ENCODE data around the gene SLC35A5. TPM values are rescaled to one million over a fixed set of nuclear protein-coding genes. Genes with fewer than 3 reads are reported as not detected.

The SLC35A5 gene
- total and polyA plus RNA-seq, 9 of the 15 experiments (the other 6 are each of a cell fraction or from before 2014, with no cell fraction given), result 4.0 to 13.0 (median 9.7) TPM

GRCh38 chr3:112579232-112579631 is 17.4 kb downstream of the SLC35A5 start:
- ATAC-seq (no peak), DNase-seq (ENCODE audit: extremely low read depth in 1 of 4, low spot score in 3 of 4) (no peak), FAIRE-seq (no peak)
- WGBS (ENCODE audit: insufficient coverage, low coverage, missing lambda C conversion rate), result 50% methylated on average over 3 of the region's 3 CpGs
- no peak overlapping the region for H3K9ac ChIP-seq (ENCODE audit: insufficient read depth in 1 of 2, low read depth in 2 of 2, low read length in 2 of 2)
- no peak overlapping the region for H3K4me3 ChIP-seq
- CTCF ChIA-PET (ENCODE audit: low intra/inter-chr PET ratio), result no interaction called here
- no peaks in the 10 kb centered on the region for H4K20me1 ChIP-seq (replicated peaks; ENCODE audit: control insufficient read depth, insufficient read depth, low read length)
- peaks cover 12% of the 10 kb centered on the region; the same call in 1 of the 3 replicates for H3K36me3 ChIP-seq (ENCODE audit: control insufficient read depth, insufficient read depth, low read length)
- intact Hi-C loops (cut with micrococcal nuclease) (no loop called here), in situ Hi-C loops (cut with MboI) (loop anchor here (25.0 kb wide), 1 partner anchor 708 kb away; no protein-coding TSS in a partner anchor)
- H3K9me3 ChIP-seq (replicated peaks; ENCODE audit: control insufficient read depth, insufficient read depth, low read depth, low read length), result no peaks in the 10 kb centered on the region
- no peak overlapping the region for H3K27ac ChIP-seq (ENCODE audit: extremely low read depth, low read depth, low read length)
- H3K79me2 ChIP-seq (ENCODE audit: control insufficient read depth, insufficient read depth, low read length), result no peaks in the 10 kb centered on the region
- H3K9me1 ChIP-seq (ENCODE audit: control insufficient read depth, insufficient read depth, low read length), result no peaks in the 10 kb centered on the region
- POLR2A ChIA-PET, result interaction anchor here (0.6 to 1.3 kb wide), 2 partner anchors 10 to 1502 kb away, joined by 3 to 4 read pairs; no protein-coding TSS in a partner anchor
- TF ChIP-seq NFATC3 (IDR thresholded peaks at IDR 0.05) (no peak), E2F8 (IDR thresholded peaks at IDR 0.05; ENCODE audit: low read depth, partially characterized antibody) (no peak), ESRRA (IDR thresholded peaks at IDR 0.05; ENCODE audit: borderline replicate concordance, low read depth) (no peak), HMG20B (CRISPR knock-in tag; IDR thresholded peaks at IDR 0.05) (no peak)
- H3K27me3 ChIP-seq (ENCODE audit: control insufficient read depth in 2 of 2, insufficient read depth in 2 of 2, low read length in 2 of 2), result no peaks in the 10 kb centered on the region
- BruUV-seq (replicated peaks), result no TSS peak
- H2AFZ ChIP-seq (ENCODE audit: low read depth, low read length), result no peak overlapping the region
- H3K4me1 ChIP-seq (replicated peaks in 1 of 2; ENCODE audit: control insufficient read depth in 2 of 2, insufficient read depth in 2 of 2, low read length in 2 of 2), result no peaks in the 10 kb centered on the region
- no peak overlapping the region for H3K4me2 ChIP-seq (ENCODE audit: insufficient read depth, low read length)

All from K562 (cell line).